ENCODE results near the gene SFPQ. TPM values are rescaled to one million over a fixed set of nuclear protein-coding genes. Genes with fewer than 3 reads are reported as not detected.
"Not testable (repeated sequence)": the region's sequence is repeated elsewhere in the genome, so short reads cannot be mapped to it uniquely, and the experiment has no call there.

The SFPQ gene
- polyA plus RNA-seq (2012; ENCODE audit: insufficient read depth, insufficient read length) = 402 TPM

GRCh38 chr1:35192853-35193664 lies at the start of gene SFPQ:
TSS of gene SFPQ (minus strand) at chr1:35193145. CDS start at chr1:35193049, 96 bp downstream.
- H3K4me3 ChIP-seq (ENCODE audit: low read length) = peak within 1 kb of the TSS; percentile 96
- peak; percentile 99 for DNase-seq (ENCODE audit: low read depth, low spot score)

- H3K4me3 ChIP-seq (ENCODE audit: low read length); DNase-seq (ENCODE audit: low read depth, low spot score): not testable (repeated sequence)
Measured at GRCh38 chr1:35236772-35237171, 43.8 kb upstream of the SFPQ start.

GRCh38 chr1:35231287-35231686 lies 38.3 kb upstream of the SFPQ start:
- no peak overlapping the region for H3K4me3 ChIP-seq (ENCODE audit: low read length)
- DNase-seq (ENCODE audit: low read depth, low spot score) = no peak

- DNase-seq (ENCODE audit: low read depth, low spot score) = no peak
- no peak overlapping the region for H3K4me3 ChIP-seq (ENCODE audit: low read length)
Measured at GRCh38 chr1:35229587-35230360, 36.8 kb upstream of the SFPQ start.

- DNase-seq (ENCODE audit: low read depth, low spot score) = no peak
- H3K4me3 ChIP-seq (ENCODE audit: low read length) = no peak overlapping the region
Measured at GRCh38 chr1:35226546-35226945, 33.6 kb upstream of the SFPQ start.

GRCh38 chr1:35223084-35223630 lies 30.2 kb upstream of the SFPQ start:
- no peak overlapping the region for H3K4me3 ChIP-seq (ENCODE audit: low read length)
- no peak for DNase-seq (ENCODE audit: low read depth, low spot score)

GRCh38 chr1:35222322-35223083 lies 29.6 kb upstream of the SFPQ start:
- no peak overlapping the region for H3K4me3 ChIP-seq (ENCODE audit: low read length)
- DNase-seq (ENCODE audit: low read depth, low spot score) = no peak

- H3K4me3 ChIP-seq (ENCODE audit: low read length) = no peak overlapping the region
- peak; percentile 51 for DNase-seq (ENCODE audit: low read depth, low spot score)
Measured at GRCh38 chr1:35220976-35221375, 28.0 kb upstream of the SFPQ start.

GRCh38 chr1:35215346-35215745 lies 22.4 kb upstream of the SFPQ start:
- no peak for DNase-seq (ENCODE audit: low read depth, low spot score)
- no peak overlapping the region for H3K4me3 ChIP-seq (ENCODE audit: low read length)

GRCh38 chr1:35211120-35211414 lies 18.1 kb upstream of the SFPQ start:
- no peak for DNase-seq (ENCODE audit: low read depth, low spot score)
- H3K4me3 ChIP-seq (ENCODE audit: low read length) = no peak overlapping the region

- peak; percentile 39 for DNase-seq (ENCODE audit: low read depth, low spot score)
- H3K4me3 ChIP-seq (ENCODE audit: low read length) = no peak overlapping the region
Measured at GRCh38 chr1:35210321-35211119, 17.6 kb upstream of the SFPQ start.

- DNase-seq (ENCODE audit: low read depth, low spot score) = no peak
Measured at GRCh38 chr1:35203295-35203694, 10.3 kb upstream of the SFPQ start.

GRCh38 chr1:35202048-35202719 lies 9.2 kb upstream of the SFPQ start:
- peak; percentile 92 for DNase-seq (ENCODE audit: low read depth, low spot score)
- no peak overlapping the region; the same call in 1 of the 2 replicates for H3K4me3 ChIP-seq (ENCODE audit: low read length)

More at GRCh38 chr1:35203295-35203694, 10.3 kb upstream of the SFPQ start:
- no peak overlapping the region for H3K4me3 ChIP-seq (ENCODE audit: low read length)

- H3K4me3 ChIP-seq (ENCODE audit: low read length) = no peak overlapping the region
- no peak for DNase-seq (ENCODE audit: low read depth, low spot score)
Measured at GRCh38 chr1:35201631-35202030, 8.7 kb upstream of the SFPQ start.

GRCh38 chr1:35192056-35192852 lies 691 bp downstream of the SFPQ start:
- peak; percentile 55 for DNase-seq (ENCODE audit: low read depth, low spot score)

GRCh38 chr1:35191429-35192055 lies 1.4 kb downstream of the SFPQ start:
- peak overlapping the region; percentile 96 for H3K4me3 ChIP-seq (ENCODE audit: low read length)
- no peak for DNase-seq (ENCODE audit: low read depth, low spot score)

More at GRCh38 chr1:35192056-35192852, 691 bp downstream of the SFPQ start:
- peak overlapping the region; percentile 96 for H3K4me3 ChIP-seq (ENCODE audit: low read length)

- peak overlapping the region; percentile 96 for H3K4me3 ChIP-seq (ENCODE audit: low read length)
- DNase-seq (ENCODE audit: low read depth, low spot score) = no peak
Measured at GRCh38 chr1:35190784-35191183, 2.2 kb downstream of the SFPQ start.
